Measurements from ENCODE around the gene TNFRSF18.
A peak's percentile ranks its signal among the peaks of the same experiment; 100 is the strongest.

The TNFRSF18 gene

GRCh38 chr1:1182491-1183220 is 23.7 kb downstream of the TNFRSF18 start:
- Histone ChIP-seq H3K9me3 (no peaks in the 10 kb centered on the region), H3K4me1 (no peaks in the 10 kb centered on the region; the same call in 1 of the 2 replicates), H3K4me3 (ENCODE audit: low read depth, low read length) (no peak overlapping the region), H3K27me3 (no peaks in the 10 kb centered on the region; the same call in 1 of the 2 replicates), H3K36me3 (no peaks in the 10 kb centered on the region)
- TF ChIP-seq CTCF (IDR thresholded peaks at IDR 0.05; ENCODE audit: low read depth, low read length) = no peak
- DNase-seq = peak; percentile 14

- DNase-seq = peak; percentile 11
- Histone ChIP-seq H3K36me3 (no peaks in the 10 kb centered on the region), H3K9me3 (no peaks in the 10 kb centered on the region), H3K4me3 (ENCODE audit: low read depth, low read length) (no peak overlapping the region), H3K27me3 (peaks cover 5% of the 10 kb centered on the region), H3K4me1 (no peaks in the 10 kb centered on the region; the same call in 1 of the 2 replicates)
- TF ChIP-seq CTCF (IDR thresholded peaks at IDR 0.05; ENCODE audit: low read depth, low read length) = no peak
Observed at GRCh38 chr1:1181938-1182410, 24.4 kb downstream of the TNFRSF18 start.

- Histone ChIP-seq H3K27me3 (peaks cover 11% of the 10 kb centered on the region), H3K4me3 (ENCODE audit: low read depth, low read length) (no peak overlapping the region)
Observed at GRCh38 chr1:1181129-1181937, 25.1 kb downstream of the TNFRSF18 start.

GRCh38 chr1:1179983-1180861 is 26.2 kb downstream of the TNFRSF18 start:
- Histone ChIP-seq H3K27me3 (peaks cover 14% of the 10 kb centered on the region), H3K4me3 (ENCODE audit: low read depth, low read length) (no peak overlapping the region), H3K36me3 (no peaks in the 10 kb centered on the region), H3K4me1 (no peaks in the 10 kb centered on the region; the same call in 1 of the 2 replicates), H3K9me3 (no peaks in the 10 kb centered on the region)
- DNase-seq = peak; percentile 8
- TF ChIP-seq CTCF (IDR thresholded peaks at IDR 0.05; ENCODE audit: low read depth, low read length) = no peak

More at GRCh38 chr1:1181129-1181937, 25.1 kb downstream of the TNFRSF18 start:
- TF ChIP-seq CTCF (IDR thresholded peaks at IDR 0.05; ENCODE audit: low read depth, low read length) = no peak
- peak; percentile 8 for DNase-seq
- Histone ChIP-seq H3K9me3 (no peaks in the 10 kb centered on the region), H3K4me1 (no peaks in the 10 kb centered on the region; the same call in 1 of the 2 replicates), H3K36me3 (no peaks in the 10 kb centered on the region)

GRCh38 chr1:1179346-1179982 is 26.9 kb downstream of the TNFRSF18 start:
- Histone ChIP-seq H3K4me3 (ENCODE audit: low read depth, low read length) (no peak overlapping the region), H3K36me3 (no peaks in the 10 kb centered on the region), H3K4me1 (no peaks in the 10 kb centered on the region), H3K9me3 (no peaks in the 10 kb centered on the region), H3K27me3 (peaks cover 17% of the 10 kb centered on the region)
- TF ChIP-seq CTCF (IDR thresholded peaks at IDR 0.05; ENCODE audit: low read depth, low read length) = no peak
- DNase-seq = peak; percentile 36
